OCI-LY7 (cell line): Measurements from ENCODE around the gene LYAR.

Experiments used
- EZH2phosphoT487 ChIP-seq: fragments of 200-600 bp; sonication (generic); IDR thresholded peaks from 2 replicates; pipeline ENCODE4 v1.6.1; 2018; ENCODE audit warnings: low read depth, borderline replicate concordance, mild to moderate bottlenecking, mixed run types, antibody characterized with exemption, low read length, moderate library complexity, mixed read lengths
- TF ChIP-seq, protein P1 (sequence below): fragments of 200-600 bp; sonication (generic); conservative IDR thresholded peaks from 2 replicates; pipeline ENCODE4 v1.5.1; 2014; ENCODE audit warnings: mild to moderate bottlenecking, antibody characterized with exemption, low read length, moderate library complexity, mixed read lengths

DNA sequence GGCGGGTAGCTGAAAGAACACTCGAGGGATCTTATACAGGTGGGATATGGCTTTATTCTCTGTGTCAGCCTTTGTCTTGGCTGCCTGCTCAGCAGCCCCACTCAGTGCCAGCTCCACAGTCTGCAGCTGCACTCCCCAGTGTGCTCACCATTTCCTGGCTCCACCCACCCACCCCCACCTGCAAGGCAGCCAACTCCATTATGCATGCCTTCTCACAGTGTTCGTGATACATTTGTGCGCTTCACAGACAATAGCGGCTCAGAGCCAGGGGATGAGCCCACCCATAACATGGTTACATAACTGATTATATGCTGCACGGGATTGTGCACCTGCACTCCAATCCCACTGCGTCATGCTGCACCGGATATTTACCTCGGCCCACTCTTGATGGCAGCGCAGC is 33.2 kb downstream of the LYAR start:
- TF ChIP-seq, protein P1, sequence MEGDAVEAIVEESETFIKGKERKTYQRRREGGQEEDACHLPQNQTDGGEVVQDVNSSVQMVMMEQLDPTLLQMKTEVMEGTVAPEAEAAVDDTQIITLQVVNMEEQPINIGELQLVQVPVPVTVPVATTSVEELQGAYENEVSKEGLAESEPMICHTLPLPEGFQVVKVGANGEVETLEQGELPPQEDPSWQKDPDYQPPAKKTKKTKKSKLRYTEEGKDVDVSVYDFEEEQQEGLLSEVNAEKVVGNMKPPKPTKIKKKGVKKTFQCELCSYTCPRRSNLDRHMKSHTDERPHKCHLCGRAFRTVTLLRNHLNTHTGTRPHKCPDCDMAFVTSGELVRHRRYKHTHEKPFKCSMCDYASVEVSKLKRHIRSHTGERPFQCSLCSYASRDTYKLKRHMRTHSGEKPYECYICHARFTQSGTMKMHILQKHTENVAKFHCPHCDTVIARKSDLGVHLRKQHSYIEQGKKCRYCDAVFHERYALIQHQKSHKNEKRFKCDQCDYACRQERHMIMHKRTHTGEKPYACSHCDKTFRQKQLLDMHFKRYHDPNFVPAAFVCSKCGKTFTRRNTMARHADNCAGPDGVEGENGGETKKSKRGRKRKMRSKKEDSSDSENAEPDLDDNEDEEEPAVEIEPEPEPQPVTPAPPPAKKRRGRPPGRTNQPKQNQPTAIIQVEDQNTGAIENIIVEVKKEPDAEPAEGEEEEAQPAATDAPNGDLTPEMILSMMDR, result no peak
- no peak for TF ChIP-seq EZH2phosphoT487
